HEK293 (cell line): ENCODE results near the gene DNAH1.

Experiments
- CTCF ChIA-PET: fragments of 350-600 bp; formaldehyde crosslinking; extraction: SDS; loops from one replicate; lab custom pipeline; 2021; ENCODE audit warnings: antibody characterized with exemption; lab: Yijun Ruan, JAX
- POLR2A ChIA-PET: fragments of 300-600 bp; formaldehyde crosslinking; extraction: SDS; loops from one replicate; lab custom pipeline; 2020; ENCODE audit warnings: antibody characterized with exemption, inconsistent platforms; lab: Yijun Ruan, JAX
- H3K27ac ChIP-seq: fragments of 200-500 bp; sonication (Bioruptor generic); 2 replicates; pipeline ENCODE4 v1.5.1; 2014; ENCODE audit warnings: low read depth, low read length, control low read depth, inconsistent platforms; ENCODE audit errors: extremely low read depth
- H3K36me3 ChIP-seq, 2 experiments: fragments of 200-500 bp in 1 of 2; sonication (Bioruptor generic) in 1 of 2; 1 replicate in 1 of 2; 2 replicates in 1 of 2; pipeline ENCODE4 v1.5.1; 2014 to 2017; ENCODE audit warnings: inconsistent platforms in 2 of 2, low read length in 2 of 2; ENCODE audit not compliant: control insufficient read depth in 2 of 2, insufficient read depth in 1 of 2
- H3K4me1 ChIP-seq: fragments of 200-500 bp; sonication (Bioruptor generic); 2 replicates; pipeline ENCODE4 v1.5.1; 2014; ENCODE audit warnings: mild to moderate bottlenecking, low read length, inconsistent platforms; ENCODE audit not compliant: control insufficient read depth, insufficient read depth
- H3K4me3 ChIP-seq: 2 replicates; pipeline ENCODE4 v1.5.1; 2011; ENCODE audit warnings: low read depth, mild to moderate bottlenecking, control low read depth, low read length, moderate library complexity
- H3K9me3 ChIP-seq: fragments of 200-500 bp; sonication (Bioruptor generic); 2 replicates; pipeline ENCODE4 v1.5.1; 2014; ENCODE audit warnings: low read depth, low read length, inconsistent platforms; ENCODE audit not compliant: control insufficient read depth, insufficient read depth
- EGR2 ChIP-seq: fragments of 450-650 bp; formaldehyde crosslinking; IDR thresholded peaks from 2 replicates; pipeline ENCODE4 v1.5.1; 2016; ENCODE audit warnings: low read depth, missing biosample characterization, missing genetic modification characterization
- GLIS1 ChIP-seq: fragments of 450-650 bp; formaldehyde crosslinking; IDR thresholded peaks from 2 replicates; pipeline ENCODE4 v1.5.1; 2016; ENCODE audit warnings: missing biosample characterization, missing genetic modification characterization
- OSR2 ChIP-seq: fragments of 450-650 bp; formaldehyde crosslinking; IDR thresholded peaks from 2 replicates; pipeline ENCODE4 v1.5.1; 2016; ENCODE audit warnings: missing biosample characterization, missing genetic modification characterization
- PATZ1 ChIP-seq: fragments of 450-650 bp; formaldehyde crosslinking; IDR thresholded peaks from 2 replicates; pipeline ENCODE4 v1.5.1; 2016; ENCODE audit warnings: missing biosample characterization, missing genetic modification characterization
- YY2 ChIP-seq: fragments of 450-650 bp; formaldehyde crosslinking; IDR thresholded peaks from 2 replicates; pipeline ENCODE4 v1.5.1; 2016; ENCODE audit warnings: missing biosample characterization, missing genetic modification characterization
- ZBTB44 ChIP-seq: fragments of 450-650 bp; IDR thresholded peaks from 2 replicates; pipeline ENCODE4 v1.5.1; 2018; ENCODE audit warnings: missing biosample characterization, mild to moderate bottlenecking, missing genetic modification characterization
- ZBTB7A ChIP-seq: fragments of 450-650 bp; formaldehyde crosslinking; IDR thresholded peaks from 2 replicates; pipeline ENCODE4 v1.5.1; 2016; ENCODE audit warnings: low read depth, missing biosample characterization, missing genetic modification characterization
- ZFHX2 ChIP-seq: fragments of 450-650 bp; formaldehyde crosslinking; conservative IDR thresholded peaks from 2 replicates; pipeline ENCODE4 v1.5.1; 2016; ENCODE audit warnings: missing biosample characterization, missing genetic modification characterization
- ZNF10 ChIP-seq: fragments of 450-650 bp; formaldehyde crosslinking; IDR thresholded peaks from 2 replicates; pipeline ENCODE4 v1.5.1; 2017; ENCODE audit warnings: missing biosample characterization, missing genetic modification characterization
- ZNF114 ChIP-seq: fragments of 450-650 bp; formaldehyde crosslinking; IDR thresholded peaks from 2 replicates; pipeline ENCODE4 v1.5.0; 2017; ENCODE audit warnings: missing biosample characterization, missing genetic modification characterization
- ZNF140 ChIP-seq: fragments of 450-650 bp; formaldehyde crosslinking; IDR thresholded peaks from 2 replicates; pipeline ENCODE4 v1.5.1; 2016; ENCODE audit warnings: missing biosample characterization, missing genetic modification characterization
- ZNF175 ChIP-seq: fragments of 450-650 bp; formaldehyde crosslinking; IDR thresholded peaks from 2 replicates; pipeline ENCODE4 v1.5.1; 2016; ENCODE audit warnings: missing biosample characterization, missing genetic modification characterization
- ZNF26 ChIP-seq: fragments of 450-650 bp; formaldehyde crosslinking; IDR thresholded peaks from 2 replicates; pipeline ENCODE4 v1.5.1; 2016; ENCODE audit warnings: missing biosample characterization, missing genetic modification characterization
- ZNF350 ChIP-seq: fragments of 450-650 bp; formaldehyde crosslinking; IDR thresholded peaks from 2 replicates; pipeline ENCODE4 v1.5.0; 2017; ENCODE audit warnings: missing biosample characterization, mild to moderate bottlenecking, missing genetic modification characterization
- ZNF843 ChIP-seq: fragments of 450-650 bp; formaldehyde crosslinking; IDR thresholded peaks from 2 replicates; pipeline ENCODE4 v1.5.1; 2016; ENCODE audit warnings: missing biosample characterization, missing genetic modification characterization
- TF ChIP-seq, protein P1 (sequence below): fragments of 450-650 bp; formaldehyde crosslinking; IDR thresholded peaks from 2 replicates; pipeline ENCODE4 v1.5.1; 2016; ENCODE audit warnings: missing biosample characterization, missing genetic modification characterization
- TF ChIP-seq, protein P2 (sequence below): fragments of 450-650 bp; formaldehyde crosslinking; IDR thresholded peaks from 2 replicates; pipeline ENCODE4 v1.5.1; 2016; ENCODE audit warnings: missing biosample characterization, missing genetic modification characterization, low read depth
- TF ChIP-seq, protein P3 (sequence below): fragments of 450-650 bp; formaldehyde crosslinking; IDR thresholded peaks from 2 replicates; pipeline ENCODE4 v1.5.1; 2016; ENCODE audit warnings: missing biosample characterization, missing genetic modification characterization, borderline replicate concordance

The DNAH1 gene

GRCh38 chr3:52447512-52448355 is 131.6 kb downstream of the DNAH1 start:
- ChIA-PET POLR2A (interaction anchor here (0.6 kb wide), 1 partner anchor 365 kb away, joined by 3 read pairs; no protein-coding TSS in a partner anchor), CTCF (interaction anchor here (0.5 to 7.9 kb wide), 19 partner anchors 9 to 713 kb away, joined by 3 to 97 read pairs (median 4); no protein-coding TSS in a partner anchor)
- Histone ChIP-seq H3K27ac (no peak overlapping the region), H3K36me3 (no peaks in the 10 kb centered on the region), H3K4me3 (no peak overlapping the region), H3K4me1 (no peaks in the 10 kb centered on the region), H3K9me3 (no peaks in the 10 kb centered on the region)
- TF ChIP-seq, protein P1, sequence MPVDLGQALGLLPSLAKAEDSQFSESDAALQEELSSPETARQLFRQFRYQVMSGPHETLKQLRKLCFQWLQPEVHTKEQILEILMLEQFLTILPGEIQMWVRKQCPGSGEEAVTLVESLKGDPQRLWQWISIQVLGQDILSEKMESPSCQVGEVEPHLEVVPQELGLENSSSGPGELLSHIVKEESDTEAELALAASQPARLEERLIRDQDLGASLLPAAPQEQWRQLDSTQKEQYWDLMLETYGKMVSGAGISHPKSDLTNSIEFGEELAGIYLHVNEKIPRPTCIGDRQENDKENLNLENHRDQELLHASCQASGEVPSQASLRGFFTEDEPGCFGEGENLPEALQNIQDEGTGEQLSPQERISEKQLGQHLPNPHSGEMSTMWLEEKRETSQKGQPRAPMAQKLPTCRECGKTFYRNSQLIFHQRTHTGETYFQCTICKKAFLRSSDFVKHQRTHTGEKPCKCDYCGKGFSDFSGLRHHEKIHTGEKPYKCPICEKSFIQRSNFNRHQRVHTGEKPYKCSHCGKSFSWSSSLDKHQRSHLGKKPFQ, result no peak
- TF ChIP-seq EGR2 (tag by site-specific recombination) (no peak), ZBTB44 (tag by site-specific recombination) (no peak), ZNF843 (tag by site-specific recombination) (no peak), ZNF175 (tag by site-specific recombination) (no peak), ZNF114 (tag by site-specific recombination) (no peak), YY2 (tag by site-specific recombination) (no peak), ZBTB7A (tag by site-specific recombination) (no peak), GLIS1 (tag by site-specific recombination) (no peak), ZNF26 (no peak), ZFHX2 (tag by site-specific recombination) (no peak), ZNF350 (tag by site-specific recombination) (no peak), PATZ1 (tag by site-specific recombination) (no peak), ZNF10 (tag by site-specific recombination) (no peak), OSR2 (no peak), ZNF140 (no peak)
- TF ChIP-seq, protein P2, sequence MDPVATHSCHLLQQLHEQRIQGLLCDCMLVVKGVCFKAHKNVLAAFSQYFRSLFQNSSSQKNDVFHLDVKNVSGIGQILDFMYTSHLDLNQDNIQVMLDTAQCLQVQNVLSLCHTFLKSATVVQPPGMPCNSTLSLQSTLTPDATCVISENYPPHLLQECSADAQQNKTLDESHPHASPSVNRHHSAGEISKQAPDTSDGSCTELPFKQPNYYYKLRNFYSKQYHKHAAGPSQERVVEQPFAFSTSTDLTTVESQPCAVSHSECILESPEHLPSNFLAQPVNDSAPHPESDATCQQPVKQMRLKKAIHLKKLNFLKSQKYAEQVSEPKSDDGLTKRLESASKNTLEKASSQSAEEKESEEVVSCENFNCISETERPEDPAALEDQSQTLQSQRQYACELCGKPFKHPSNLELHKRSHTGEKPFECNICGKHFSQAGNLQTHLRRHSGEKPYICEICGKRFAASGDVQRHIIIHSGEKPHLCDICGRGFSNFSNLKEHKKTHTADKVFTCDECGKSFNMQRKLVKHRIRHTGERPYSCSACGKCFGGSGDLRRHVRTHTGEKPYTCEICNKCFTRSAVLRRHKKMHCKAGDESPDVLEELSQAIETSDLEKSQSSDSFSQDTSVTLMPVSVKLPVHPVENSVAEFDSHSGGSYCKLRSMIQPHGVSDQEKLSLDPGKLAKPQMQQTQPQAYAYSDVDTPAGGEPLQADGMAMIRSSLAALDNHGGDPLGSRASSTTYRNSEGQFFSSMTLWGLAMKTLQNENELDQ (tag by site-specific recombination), result no peak
- TF ChIP-seq, protein P3, sequence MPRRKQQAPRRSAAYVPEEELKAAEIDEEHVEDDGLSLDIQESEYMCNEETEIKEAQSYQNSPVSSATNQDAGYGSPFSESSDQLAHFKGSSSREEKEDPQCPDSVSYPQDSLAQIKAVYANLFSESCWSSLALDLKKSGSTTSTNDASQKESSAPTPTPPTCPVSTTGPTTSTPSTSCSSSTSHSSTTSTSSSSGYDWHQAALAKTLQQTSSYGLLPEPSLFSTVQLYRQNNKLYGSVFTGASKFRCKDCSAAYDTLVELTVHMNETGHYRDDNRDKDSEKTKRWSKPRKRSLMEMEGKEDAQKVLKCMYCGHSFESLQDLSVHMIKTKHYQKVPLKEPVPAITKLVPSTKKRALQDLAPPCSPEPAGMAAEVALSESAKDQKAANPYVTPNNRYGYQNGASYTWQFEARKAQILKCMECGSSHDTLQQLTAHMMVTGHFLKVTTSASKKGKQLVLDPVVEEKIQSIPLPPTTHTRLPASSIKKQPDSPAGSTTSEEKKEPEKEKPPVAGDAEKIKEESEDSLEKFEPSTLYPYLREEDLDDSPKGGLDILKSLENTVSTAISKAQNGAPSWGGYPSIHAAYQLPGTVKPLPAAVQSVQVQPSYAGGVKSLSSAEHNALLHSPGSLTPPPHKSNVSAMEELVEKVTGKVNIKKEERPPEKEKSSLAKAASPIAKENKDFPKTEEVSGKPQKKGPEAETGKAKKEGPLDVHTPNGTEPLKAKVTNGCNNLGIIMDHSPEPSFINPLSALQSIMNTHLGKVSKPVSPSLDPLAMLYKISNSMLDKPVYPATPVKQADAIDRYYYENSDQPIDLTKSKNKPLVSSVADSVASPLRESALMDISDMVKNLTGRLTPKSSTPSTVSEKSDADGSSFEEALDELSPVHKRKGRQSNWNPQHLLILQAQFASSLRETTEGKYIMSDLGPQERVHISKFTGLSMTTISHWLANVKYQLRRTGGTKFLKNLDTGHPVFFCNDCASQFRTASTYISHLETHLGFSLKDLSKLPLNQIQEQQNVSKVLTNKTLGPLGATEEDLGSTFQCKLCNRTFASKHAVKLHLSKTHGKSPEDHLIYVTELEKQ (tag by site-specific recombination), result no peak
